ENCODE measurements around the gene CDSN. TPM values are rescaled to one million over a fixed set of nuclear protein-coding genes. Genes with fewer than 3 reads are reported as not detected.

CDSN gene
- total RNA-seq, 1 experiment from 2014 or later = 0.12 TPM

DNA sequence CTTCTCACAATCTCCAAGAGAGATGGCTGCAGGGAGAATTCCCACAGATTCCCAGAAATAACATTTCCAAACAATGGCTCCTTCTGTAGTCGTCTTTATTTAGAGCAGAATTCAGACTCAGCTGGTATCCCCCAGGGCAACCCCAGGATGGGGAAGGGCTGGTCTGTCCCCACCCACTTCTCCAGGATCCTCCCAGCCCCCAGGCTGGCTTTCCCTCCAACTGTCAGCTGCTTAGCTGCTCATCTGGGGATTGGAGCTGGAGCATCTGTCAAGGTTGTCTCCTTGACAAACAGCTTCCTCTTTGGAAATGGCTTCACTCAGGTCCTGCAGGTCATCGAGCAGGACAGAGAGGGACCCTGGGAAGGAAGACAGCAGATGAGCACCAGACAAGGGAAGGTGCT, 22.1 kb upstream of the CDSN start:
- Histone ChIP-seq H3K9ac (ENCODE audit: low read length) (no peak overlapping the region), H3K4me1 (ENCODE audit: control insufficient read depth in 1 of 2, insufficient read depth in 2 of 2, low read length in 2 of 2) (peaks cover 4 to 13% of the 10 kb centered on the region in 2 experiments; a peak in 3 of 4 replicates), H3K4me3 (replicated peaks in 1 of 2; ENCODE audit: low read depth in 1 of 2, low read length in 2 of 2) (no peak overlapping the region), H3K4me2 (ENCODE audit: low read length) (no peak overlapping the region), H3K36me3 (ENCODE audit: control insufficient read depth in 1 of 2, insufficient read depth in 2 of 2, low read length in 2 of 2) (peaks cover 0 to 3% of the 10 kb centered on the region in 2 experiments; a peak in 1 of 4 replicates), H3K9me2 (ENCODE audit: insufficient read depth) (no peaks in the 10 kb centered on the region), H4K20me1 (ENCODE audit: insufficient read depth) (no peaks in the 10 kb centered on the region), H3K27ac (ENCODE audit: low read depth, low read length) (no peak overlapping the region), H3K79me2 (ENCODE audit: insufficient read depth, low read length) (no peaks in the 10 kb centered on the region), H3K9me3 (ENCODE audit: control insufficient read depth in 1 of 2, insufficient read depth in 1 of 2, low read depth in 1 of 2, low read length in 2 of 2) (no peaks in the 10 kb centered on the region), H2AFZ (ENCODE audit: low read depth, low read length, poor library complexity, severe bottlenecking) (no peak overlapping the region), H3K27me3 (ENCODE audit: insufficient read depth, low read length) (no peaks in the 10 kb centered on the region)
- CTCF ChIA-PET = no interaction called here
- POLR2A ChIA-PET = no interaction called here
- TF ChIP-seq, protein P1, sequence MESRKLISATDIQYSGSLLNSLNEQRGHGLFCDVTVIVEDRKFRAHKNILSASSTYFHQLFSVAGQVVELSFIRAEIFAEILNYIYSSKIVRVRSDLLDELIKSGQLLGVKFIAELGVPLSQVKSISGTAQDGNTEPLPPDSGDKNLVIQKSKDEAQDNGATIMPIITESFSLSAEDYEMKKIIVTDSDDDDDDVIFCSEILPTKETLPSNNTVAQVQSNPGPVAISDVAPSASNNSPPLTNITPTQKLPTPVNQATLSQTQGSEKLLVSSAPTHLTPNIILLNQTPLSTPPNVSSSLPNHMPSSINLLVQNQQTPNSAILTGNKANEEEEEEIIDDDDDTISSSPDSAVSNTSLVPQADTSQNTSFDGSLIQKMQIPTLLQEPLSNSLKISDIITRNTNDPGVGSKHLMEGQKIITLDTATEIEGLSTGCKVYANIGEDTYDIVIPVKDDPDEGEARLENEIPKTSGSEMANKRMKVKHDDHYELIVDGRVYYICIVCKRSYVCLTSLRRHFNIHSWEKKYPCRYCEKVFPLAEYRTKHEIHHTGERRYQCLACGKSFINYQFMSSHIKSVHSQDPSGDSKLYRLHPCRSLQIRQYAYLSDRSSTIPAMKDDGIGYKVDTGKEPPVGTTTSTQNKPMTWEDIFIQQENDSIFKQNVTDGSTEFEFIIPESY (IDR thresholded peaks at IDR 0.05; ENCODE audit: extremely low read depth, insufficient replicate concordance, low read length) = no peak
- TF ChIP-seq EZH2phosphoT487 (IDR thresholded peaks at IDR 0.05; ENCODE audit: borderline replicate concordance) (no peak), EGR1 (IDR thresholded peaks at IDR 0.05; ENCODE audit: low read depth) (no peak), SP1 (IDR thresholded peaks at IDR 0.05; ENCODE audit: low read depth) (no peak), FOSL1 (IDR thresholded peaks at IDR 0.05; ENCODE audit: low read depth) (no peak), POLR2A (IDR thresholded peaks at IDR 0.05; ENCODE audit: borderline replicate concordance, extremely low read depth, insufficient read depth, insufficient read length) (no peak)
- ATAC-seq (no peak), DNase-seq (ENCODE audit: low read depth, low spot score) (no peak)
- RAD21 ChIA-PET (ENCODE audit: low non-redundant PET in 1 of 2, low total read pairs in 2 of 2, uncharacterized antibody in 2 of 2, unreplicated experiment in 2 of 2) = no interaction called here
- no TSS peak for BruUV-seq (replicated peaks)
- intact Hi-C loops (cut with micrococcal nuclease) = no loop called here

DNA sequence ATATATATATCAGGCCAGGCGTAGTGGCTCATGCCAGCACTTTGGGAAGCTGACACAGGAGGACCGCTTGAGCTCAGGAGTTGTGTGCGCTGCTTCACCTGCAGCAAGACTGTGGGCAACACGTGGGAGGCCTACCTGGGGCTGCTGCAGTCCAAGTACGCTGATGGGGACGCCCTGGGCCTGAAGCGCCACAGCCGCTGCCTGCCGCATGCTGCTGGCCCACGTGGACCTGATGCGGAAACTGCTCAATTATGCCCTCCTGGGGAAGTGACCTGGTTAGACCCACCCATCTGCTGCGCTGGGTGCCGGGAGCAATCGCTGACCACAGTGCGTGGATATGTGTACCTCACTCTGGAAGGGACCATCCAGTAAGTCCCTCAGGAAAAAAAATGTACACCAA, 20.4 kb upstream of the CDSN start:
- ATAC-seq = no peak
- Histone ChIP-seq H3K9ac (ENCODE audit: low read length) (no peak overlapping the region), H3K27ac (ENCODE audit: low read depth, low read length) (no peak overlapping the region), H3K4me1 (ENCODE audit: control insufficient read depth in 1 of 2, insufficient read depth in 2 of 2, low read length in 2 of 2) (peaks cover 4 to 13% of the 10 kb centered on the region in 2 experiments; a peak in 3 of 4 replicates), H3K9me3 (ENCODE audit: control insufficient read depth in 1 of 2, insufficient read depth in 1 of 2, low read depth in 1 of 2, low read length in 2 of 2) (no peaks in the 10 kb centered on the region), H3K79me2 (ENCODE audit: insufficient read depth, low read length) (no peaks in the 10 kb centered on the region), H3K9me2 (ENCODE audit: insufficient read depth) (no peaks in the 10 kb centered on the region), H3K4me2 (ENCODE audit: low read length) (no peak overlapping the region), H2AFZ (ENCODE audit: low read depth, low read length, poor library complexity, severe bottlenecking) (no peak overlapping the region), H3K36me3 (ENCODE audit: control insufficient read depth in 1 of 2, insufficient read depth in 2 of 2, low read length in 2 of 2) (peaks cover 0 to 3% of the 10 kb centered on the region in 2 experiments; a peak in 1 of 4 replicates), H3K27me3 (ENCODE audit: insufficient read depth, low read length) (no peaks in the 10 kb centered on the region), H3K4me3 (replicated peaks in 1 of 2; ENCODE audit: low read depth in 1 of 2, low read length in 2 of 2) (no peak overlapping the region), H4K20me1 (ENCODE audit: insufficient read depth) (no peaks in the 10 kb centered on the region)
- DNase-seq (ENCODE audit: low read depth, low spot score) = no peak
- intact Hi-C loops (cut with micrococcal nuclease) = no loop called here
- ChIA-PET CTCF (no interaction called here), POLR2A (no interaction called here), RAD21 (ENCODE audit: low non-redundant PET in 1 of 2, low total read pairs in 2 of 2, uncharacterized antibody in 2 of 2, unreplicated experiment in 2 of 2) (no interaction called here)
- BruUV-seq (replicated peaks) = no TSS peak
- TF ChIP-seq EZH2 (IDR thresholded peaks at IDR 0.05) (no peak), ZFX (IDR thresholded peaks at IDR 0.05) (no peak), POLR2A (IDR thresholded peaks at IDR 0.05; ENCODE audit: borderline replicate concordance, extremely low read depth, insufficient read depth, insufficient read length) (no peak), EZH2phosphoT487 (IDR thresholded peaks at IDR 0.05; ENCODE audit: borderline replicate concordance) (no peak), TCF7L2 (IDR thresholded peaks at IDR 0.05; ENCODE audit: borderline replicate concordance, extremely low read depth, insufficient read depth, insufficient read length) (no peak), POLR2AphosphoS5 (IDR thresholded peaks at IDR 0.05; ENCODE audit: low read depth, low read length) (no peak), RAD21 (IDR thresholded peaks at IDR 0.05; ENCODE audit: low read depth) (no peak), FOSL1 (IDR thresholded peaks at IDR 0.05; ENCODE audit: low read depth) (no peak), EGR1 (IDR thresholded peaks at IDR 0.05; ENCODE audit: low read depth) (no peak), ELF1 (IDR thresholded peaks at IDR 0.05; ENCODE audit: borderline replicate concordance, low read depth) (no peak), CBX3 (IDR thresholded peaks at IDR 0.05; ENCODE audit: low read depth) (no peak)
- TF ChIP-seq, protein P2, sequence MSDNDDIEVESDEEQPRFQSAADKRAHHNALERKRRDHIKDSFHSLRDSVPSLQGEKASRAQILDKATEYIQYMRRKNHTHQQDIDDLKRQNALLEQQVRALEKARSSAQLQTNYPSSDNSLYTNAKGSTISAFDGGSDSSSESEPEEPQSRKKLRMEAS (IDR thresholded peaks at IDR 0.05) = no peak
- TF ChIP-seq, protein P3, sequence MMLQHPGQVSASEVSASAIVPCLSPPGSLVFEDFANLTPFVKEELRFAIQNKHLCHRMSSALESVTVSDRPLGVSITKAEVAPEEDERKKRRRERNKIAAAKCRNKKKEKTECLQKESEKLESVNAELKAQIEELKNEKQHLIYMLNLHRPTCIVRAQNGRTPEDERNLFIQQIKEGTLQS (IDR thresholded peaks at IDR 0.05) = no peak
- TF ChIP-seq, protein P1 (IDR thresholded peaks at IDR 0.05; ENCODE audit: extremely low read depth, insufficient replicate concordance, low read length) = no peak
